Kidney (tissue), 14 donors: ENCODE results near the gene KMT2E. TPM values are rescaled to one million over a fixed set of nuclear protein-coding genes. Genes with fewer than 3 reads are reported as not detected.
A peak's percentile ranks its signal among the peaks of the same experiment; 100 is the strongest.

ENCODE experiments used
- DNase-seq, 5 donors: peaks; one replicate each; pipeline ENCODE4 v3.0.0-alpha.2; 2013 to 2020
- FAIRE-seq: peaks from 2 replicates; lab custom pipeline; 2012; peaks lifted over from hg19 to GRCh38; lab: Jason Lieb, UNC
- H3K27ac ChIP-seq, 2 donors: one replicate each; pipeline ENCODE4 v1.7.0; 2013; ENCODE audit warnings: low read depth in 2 of 2, low read length in 2 of 2, inconsistent platforms in 1 of 2
- H3K27me3 ChIP-seq: one replicate; pipeline ENCODE4 v1.7.1; 2013; ENCODE audit warnings: low read length, inconsistent platforms; ENCODE audit not compliant: control insufficient read depth, insufficient read depth
- H3K36me3 ChIP-seq, 3 donors: one replicate each; pipeline versions ENCODE4 v1.7.0 to v1.7.1; 2013; ENCODE audit warnings: low read length in 3 of 3, control low read depth in 1 of 3, inconsistent platforms in 1 of 3; ENCODE audit not compliant: insufficient read depth in 3 of 3, control insufficient read depth in 2 of 3
- H3K4me1 ChIP-seq, 3 donors: one replicate each; pipeline versions ENCODE4 v1.7.0 to v1.7.1; 2013; ENCODE audit warnings: low read length in 3 of 3, inconsistent platforms in 1 of 3, low read depth in 1 of 3; ENCODE audit not compliant: control insufficient read depth in 2 of 3, insufficient read depth in 2 of 3
- H3K4me3 ChIP-seq, 3 donors: one replicate each; pipeline versions ENCODE4 v1.7.0 to v1.8.1; 2013; ENCODE audit warnings: low read length in 3 of 3, control low read depth in 1 of 3, inconsistent platforms in 1 of 3
- H3K9ac ChIP-seq, 3 donors: one replicate each; pipeline versions ENCODE4 v1.7.0 to v1.7.1; 2013; ENCODE audit warnings: low read length in 3 of 3, control low read depth in 1 of 3, inconsistent platforms in 1 of 3
- H3K9me3 ChIP-seq, 3 donors: one replicate each; pipeline versions ENCODE4 v1.7.0 to v1.7.1; 2013; ENCODE audit warnings: low read length in 3 of 3, control low read depth in 1 of 3, inconsistent platforms in 1 of 3; ENCODE audit not compliant: control insufficient read depth in 2 of 3, insufficient read depth in 1 of 3
- intact Hi-C: fragments of 100-400 bp; cut with DNase I; formaldehyde crosslinking; loops from one replicate; pipeline ENCODE4 v1.11.1; 2022
- polyA plus RNA-seq: library from polyadenylated mRNA; stranded (reverse); fragments of 350-450 nt; fragmentation: Illumina TruSeq; extraction: RNeasy Lipid Tissue Mini Kit (QIAGEN cat#74804); gene quantifications from one replicate; pipeline ENCODE4 v1.2.3, GENCODE V29; 2014; ENCODE audit warnings: low read depth, low replicate concordance; ENCODE audit not compliant: insufficient read depth
- total RNA-seq: library from RNA; stranded (reverse); fragmentation: NEBNext Ultra II Directional; extraction: Animal tissue kit (Norgen Biotek cat#: 25700); gene quantifications from one replicate; pipeline ENCODE4 v1.2.1, GENCODE V29; 2021
- TF ChIP-seq, protein P1 (sequence below): IDR thresholded peaks from 3 replicates; pipeline ENCODE4 v1.5.1; 2012; ENCODE audit warnings: mild to moderate bottlenecking, moderate library complexity, borderline replicate concordance; ENCODE audit not compliant: insufficient read depth; ENCODE audit errors: extremely low read depth
- donor health status: control.
- donor health status: control.
- donor health status: control.
- donor health status: control.
- donor health status: control.
- donor health status: DM: yes; HTN: yes; CAD: no.
- donor health status: Normal renal cell carcinoma (clear cell type).

The KMT2E gene
- total and polyA plus RNA-seq, 2 donors from 2014 or later = 7.2 to 106 TPM

- Histone ChIP-seq H3K4me1 (peaks cover 16 to 49% (median 26%) of the 10 kb centered on the region in 3 donors), H3K4me3 (no peak overlapping the region), H3K36me3 (no peaks in the 10 kb centered on the region), H3K27me3 (no peaks in the 10 kb centered on the region), H3K9ac (no peak overlapping the region), H3K27ac (peak overlapping the region in 1 of 2 donors; percentile 73), H3K9me3 (no peaks in the 10 kb centered on the region)
- intact Hi-C loops = no loop called here
- DNase-seq = peak in 2 of 5 donors; percentile 67 to 88
- TF ChIP-seq, protein P1, sequence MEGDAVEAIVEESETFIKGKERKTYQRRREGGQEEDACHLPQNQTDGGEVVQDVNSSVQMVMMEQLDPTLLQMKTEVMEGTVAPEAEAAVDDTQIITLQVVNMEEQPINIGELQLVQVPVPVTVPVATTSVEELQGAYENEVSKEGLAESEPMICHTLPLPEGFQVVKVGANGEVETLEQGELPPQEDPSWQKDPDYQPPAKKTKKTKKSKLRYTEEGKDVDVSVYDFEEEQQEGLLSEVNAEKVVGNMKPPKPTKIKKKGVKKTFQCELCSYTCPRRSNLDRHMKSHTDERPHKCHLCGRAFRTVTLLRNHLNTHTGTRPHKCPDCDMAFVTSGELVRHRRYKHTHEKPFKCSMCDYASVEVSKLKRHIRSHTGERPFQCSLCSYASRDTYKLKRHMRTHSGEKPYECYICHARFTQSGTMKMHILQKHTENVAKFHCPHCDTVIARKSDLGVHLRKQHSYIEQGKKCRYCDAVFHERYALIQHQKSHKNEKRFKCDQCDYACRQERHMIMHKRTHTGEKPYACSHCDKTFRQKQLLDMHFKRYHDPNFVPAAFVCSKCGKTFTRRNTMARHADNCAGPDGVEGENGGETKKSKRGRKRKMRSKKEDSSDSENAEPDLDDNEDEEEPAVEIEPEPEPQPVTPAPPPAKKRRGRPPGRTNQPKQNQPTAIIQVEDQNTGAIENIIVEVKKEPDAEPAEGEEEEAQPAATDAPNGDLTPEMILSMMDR = no peak
- FAIRE-seq = no peak
These were observed 35.5 kb upstream of the KMT2E start for GRCh38 chr7:104978460-104978859.

DNA sequence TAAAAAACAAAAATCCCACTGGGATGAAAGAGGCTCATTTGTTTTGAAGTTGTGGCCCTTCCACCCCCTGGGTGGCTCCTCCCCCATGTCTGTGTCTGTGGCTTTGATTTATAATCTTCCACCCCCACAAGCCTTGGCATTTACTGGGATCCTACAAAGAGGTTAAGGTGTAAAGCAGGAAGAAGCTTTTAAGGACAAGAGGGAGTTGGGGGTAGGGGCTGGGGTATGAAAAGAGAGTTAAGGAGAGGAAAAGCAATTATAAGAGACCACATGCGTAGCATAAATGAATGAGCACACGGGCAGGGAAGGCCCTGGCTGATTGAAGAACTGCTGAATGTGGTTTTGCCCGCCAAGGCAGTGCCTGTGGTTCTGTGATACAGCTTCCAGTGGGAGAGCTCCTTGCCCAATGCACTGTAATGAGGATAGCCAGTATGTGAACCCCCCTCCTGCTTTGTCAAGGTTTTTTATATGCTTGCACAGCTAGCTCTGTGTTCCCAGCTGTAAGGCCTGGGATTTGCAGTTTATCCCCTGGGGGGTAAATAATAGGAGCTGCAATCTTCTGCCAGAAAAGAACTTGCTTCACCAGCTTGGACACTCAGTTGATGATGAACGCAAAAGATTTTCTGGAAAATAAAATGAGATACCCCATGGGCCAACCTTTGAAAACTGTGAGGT lies 34.7 kb upstream of the KMT2E start:
- Histone ChIP-seq H3K36me3 (no peaks in the 10 kb centered on the region), H3K27me3 (no peaks in the 10 kb centered on the region), H3K27ac (peak overlapping the region; percentile 18 to 73), H3K9ac (peak overlapping the region in 1 of 3 donors; percentile 29), H3K4me1 (peaks cover 16 to 46% (median 22%) of the 10 kb centered on the region in 3 donors), H3K9me3 (no peaks in the 10 kb centered on the region), H3K4me3 (no peak overlapping the region)
- DNase-seq = peak in 4 of 5 donors; percentile 78 to 91 (median 85)
- TF ChIP-seq, protein P1 = no peak
- no peak for FAIRE-seq
- intact Hi-C loops = no loop called here

DNA sequence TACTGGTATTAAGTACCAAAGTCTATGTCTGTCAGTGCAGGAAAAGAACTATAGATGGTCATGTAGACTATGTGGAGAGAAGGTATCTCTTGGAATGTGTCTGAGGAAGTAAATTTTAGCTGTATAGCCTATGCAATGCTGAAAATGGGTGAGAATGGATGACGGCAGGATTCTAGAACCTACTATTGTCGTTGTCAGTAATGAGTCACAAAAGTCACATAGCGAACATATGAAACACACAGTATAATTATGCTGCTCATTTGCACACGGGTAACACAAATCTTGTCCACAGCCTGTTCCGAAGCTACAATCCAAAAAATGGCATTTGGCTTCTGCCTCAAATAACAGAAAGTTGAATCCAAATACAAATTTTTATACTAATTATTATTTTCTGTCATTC lies 33.6 kb upstream of the KMT2E start:
- H3K9ac ChIP-seq = no peak overlapping the region
- no peak for DNase-seq
- no peak for FAIRE-seq
- no peaks in the 10 kb centered on the region for H3K9me3 ChIP-seq
- no peak overlapping the region for H3K4me3 ChIP-seq
- TF ChIP-seq, protein P1 = no peak
- H3K27ac ChIP-seq = no peak overlapping the region
- H3K27me3 ChIP-seq = no peaks in the 10 kb centered on the region
- intact Hi-C loops = no loop called here
- peaks cover 21 to 54% (median 25%) of the 10 kb centered on the region in 3 donors for H3K4me1 ChIP-seq
- no peaks in the 10 kb centered on the region for H3K36me3 ChIP-seq
